H9 (cell line): ENCODE measurements around the gene ATP6V1G2. TPM values are rescaled to one million over a fixed set of nuclear protein-coding genes. Genes with fewer than 3 reads are reported as not detected.

Experiments
- DNase-seq: peaks from one replicate; pipeline ENCODE4 v3.0.0-alpha.2; 2017
- H2AFZ ChIP-seq: one replicate; pipeline ENCODE4 v1.6.1; 2013; ENCODE audit warnings: mild to moderate bottlenecking, low read length, control low read depth, moderate library complexity
- H2AK5ac ChIP-seq: 2 replicates; pipeline ENCODE4 v1.6.1; 2013; ENCODE audit warnings: low read length, control low read depth, mixed read lengths; ENCODE audit not compliant: insufficient read length
- H2BK120ac ChIP-seq: one replicate; pipeline ENCODE4 v1.6.1; 2013; ENCODE audit warnings: low read depth, mild to moderate bottlenecking, low read length, control low read depth, inconsistent platforms; ENCODE audit not compliant: poor library complexity, severe bottlenecking
- H2BK12ac ChIP-seq: 2 replicates; pipeline ENCODE4 v1.6.1; 2013; ENCODE audit warnings: low read length, control low read depth, mixed read lengths, low read depth; ENCODE audit not compliant: insufficient read length
- H2BK15ac ChIP-seq: 2 replicates; pipeline ENCODE4 v1.6.1; 2013; ENCODE audit warnings: low read depth, low read length, control low read depth
- H2BK20ac ChIP-seq: one replicate; pipeline ENCODE4 v1.6.1; 2013; ENCODE audit warnings: low read depth, mild to moderate bottlenecking, low read length, control low read depth, inconsistent platforms; ENCODE audit not compliant: poor library complexity, severe bottlenecking
- H2BK5ac ChIP-seq: 2 replicates; pipeline ENCODE4 v1.6.1; 2013; ENCODE audit warnings: low read length, control low read depth, mixed read lengths; ENCODE audit not compliant: insufficient read length
- H3K14ac ChIP-seq: 2 replicates; pipeline ENCODE4 v1.6.1; 2013; ENCODE audit warnings: low read length, control low read depth; ENCODE audit not compliant: insufficient read depth
- H3K18ac ChIP-seq: 2 replicates; pipeline ENCODE4 v1.6.1; 2013; ENCODE audit warnings: low read depth, mild to moderate bottlenecking, mixed read lengths, low read length, control low read depth; ENCODE audit not compliant: insufficient read length
- H3K23ac ChIP-seq: 2 replicates; pipeline ENCODE4 v1.6.1; 2013; ENCODE audit warnings: low read length, control low read depth, mixed read lengths, low read depth; ENCODE audit not compliant: insufficient read length
- H3K23me2 ChIP-seq: 2 replicates; pipeline ENCODE4 v1.6.1; 2013; ENCODE audit warnings: low read depth, mild to moderate bottlenecking, mixed read lengths, low read length, control low read depth; ENCODE audit not compliant: insufficient read length, poor library complexity, severe bottlenecking
- H3K27ac ChIP-seq: 2 replicates; pipeline ENCODE4 v1.5.1; 2013; ENCODE audit warnings: low read length, control low read depth, mixed read lengths, low read depth; ENCODE audit not compliant: insufficient read length
- H3K27me3 ChIP-seq: 2 replicates; pipeline ENCODE4 v1.6.1; 2013; ENCODE audit warnings: low read length, control low read depth, inconsistent platforms; ENCODE audit not compliant: insufficient read depth
- H3K4ac ChIP-seq: 2 replicates; pipeline ENCODE4 v1.6.1; 2013; ENCODE audit warnings: low read depth, mild to moderate bottlenecking, control low read depth, inconsistent platforms, low read length, moderate library complexity
- H3K4me1 ChIP-seq: 2 replicates; pipeline ENCODE4 v1.6.1; 2013; ENCODE audit warnings: low read length, control low read depth, inconsistent platforms; ENCODE audit not compliant: insufficient read depth
- H3K4me2 ChIP-seq: 2 replicates; pipeline ENCODE4 v1.6.1; 2013; ENCODE audit warnings: low read length, control low read depth, mixed read lengths; ENCODE audit not compliant: insufficient read length, insufficient read depth
- H3K56ac ChIP-seq: 2 replicates; pipeline ENCODE4 v1.6.1; 2013; ENCODE audit warnings: low read depth, mild to moderate bottlenecking, mixed read lengths, low read length, control low read depth; ENCODE audit not compliant: insufficient read length
- H3K79me1 ChIP-seq: 2 replicates; pipeline ENCODE4 v1.6.1; 2013; ENCODE audit warnings: low read depth, mild to moderate bottlenecking, moderate library complexity, low read length, control low read depth, inconsistent platforms; ENCODE audit not compliant: insufficient read depth, poor library complexity, severe bottlenecking
- H3K79me2 ChIP-seq: 2 replicates; pipeline ENCODE4 v1.6.1; 2013; ENCODE audit warnings: low read length, control low read depth, inconsistent platforms; ENCODE audit not compliant: insufficient read depth
- H3K9ac ChIP-seq: 2 replicates; pipeline ENCODE4 v1.6.1; 2013; ENCODE audit warnings: low read length, control low read depth, mixed read lengths; ENCODE audit not compliant: insufficient read length; ENCODE audit errors: extremely low read depth
- H3K9me3 ChIP-seq: one replicate; pipeline ENCODE4 v1.6.1; 2013; ENCODE audit warnings: low read depth, low read length, inconsistent platforms; ENCODE audit not compliant: control insufficient read depth
- H3T11ph ChIP-seq: one replicate; pipeline ENCODE4 v1.6.1; 2013; ENCODE audit warnings: mild to moderate bottlenecking, low read length, control low read depth, inconsistent platforms
- H4K20me1 ChIP-seq: one replicate; pipeline ENCODE4 v1.6.1; 2013; ENCODE audit not compliant: control insufficient read depth, insufficient read length, insufficient read depth
- H4K5ac ChIP-seq: 2 replicates; pipeline ENCODE4 v1.6.1; 2013; ENCODE audit warnings: low read depth, mild to moderate bottlenecking, mixed read lengths, low read length, control low read depth; ENCODE audit not compliant: insufficient read length
- H4K8ac ChIP-seq: replicated peaks from 2 replicates; pipeline ENCODE4 v1.6.1; 2013; ENCODE audit warnings: low read length, control low read depth, mixed read lengths, low read depth; ENCODE audit not compliant: insufficient read length
- H4K91ac ChIP-seq: 2 replicates; pipeline ENCODE4 v1.6.1; 2013; ENCODE audit warnings: low read depth, mild to moderate bottlenecking, moderate library complexity, mixed read lengths, low read length, control low read depth; ENCODE audit not compliant: insufficient read length
- H3K27ac Mint-ChIP-seq, 3 experiments: 2 replicates in 2 of 3; 3 replicates in 1 of 3; pipeline ENCODE4 v1.8.0; 2020 to 2021; ENCODE audit warnings: mixed read lengths in 3 of 3, mild to moderate bottlenecking in 1 of 3, moderate library complexity in 1 of 3
- H3K27me3 Mint-ChIP-seq: 2 replicates; pipeline ENCODE4 v1.8.0; 2021; ENCODE audit warnings: low read depth, mild to moderate bottlenecking, moderate library complexity, mixed read lengths
- H3K36me3 Mint-ChIP-seq, 3 experiments: 2 replicates in 2 of 3; 3 replicates in 1 of 3; pipeline ENCODE4 v1.8.0; 2020 to 2021; ENCODE audit warnings: low read depth in 3 of 3, mixed read lengths in 3 of 3; ENCODE audit not compliant: insufficient read depth in 1 of 3
- H3K4me1 Mint-ChIP-seq, 2 experiments: 2 replicates each; pipeline ENCODE4 v1.8.0; 2020; ENCODE audit warnings: mixed read lengths in 2 of 2
- H3K4me3 Mint-ChIP-seq, 2 experiments: 2 replicates in 1 of 2; 3 replicates in 1 of 2; pipeline ENCODE4 v1.8.0; 2020 to 2021; ENCODE audit warnings: mild to moderate bottlenecking in 2 of 2, mixed read lengths in 2 of 2, moderate library complexity in 1 of 2
- H3K9me3 Mint-ChIP-seq, 2 experiments: 2 replicates in 1 of 2; 3 replicates in 1 of 2; pipeline ENCODE4 v1.8.0; 2020; ENCODE audit warnings: mild to moderate bottlenecking in 2 of 2, mixed read lengths in 2 of 2, moderate library complexity in 1 of 2
- WGBS: extraction: QIAGEN DNeasy Blood & Tissue Kit; methylation state at CpG from one replicate; pipeline ENCODE4 v1.1.7; 2013; ENCODE audit warnings: missing lambda C conversion rate, low lambda C conversion rate, mixed read lengths; ENCODE audit not compliant: insufficient read length; ENCODE audit errors: extremely low coverage; 5-methylcytosine and 5-hydroxymethylcytosine counted together
- total RNA-seq: library from RNA; stranded (reverse); gene quantifications from 2 replicates; pipeline ENCODE4 v1.2.1, GENCODE V29; 2021
- TF ChIP-seq, protein P1 (sequence below): fragments of 200-600 bp; sonication (generic); conservative IDR thresholded peaks from 3 replicates; pipeline ENCODE4 v1.8.0; 2021; ENCODE audit warnings: antibody characterized with exemption, mild to moderate bottlenecking

The ATP6V1G2 gene
- total RNA-seq, 1 experiment from 2014 or later: 3.8 TPM

DNA sequence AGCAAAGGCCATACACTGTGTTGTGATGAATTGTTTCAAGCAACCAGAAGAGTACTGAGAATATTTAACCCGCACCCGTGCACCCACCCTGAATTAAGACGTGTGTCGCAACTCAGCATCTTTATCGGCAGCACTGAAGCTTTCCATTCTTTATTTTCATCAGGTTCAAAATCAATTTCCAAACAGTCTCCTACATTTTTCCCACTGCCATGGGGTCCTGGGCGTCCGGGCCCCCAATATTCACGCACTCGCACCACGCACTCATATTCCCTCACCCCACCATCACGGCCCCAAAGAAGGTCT lies 34.0 kb upstream of the ATP6V1G2 start:
- no peaks in the 10 kb centered on the region for H3K27me3 ChIP-seq
- H4K20me1 ChIP-seq: no peaks in the 10 kb centered on the region
- no peak overlapping the region for H3K23ac ChIP-seq
- no peak overlapping the region for H3K27ac Mint-ChIP-seq
- no peak overlapping the region for H2AK5ac ChIP-seq
- H3K27ac ChIP-seq: no peak overlapping the region
- no peak overlapping the region for H2BK20ac ChIP-seq
- no peak overlapping the region for H4K5ac ChIP-seq
- peaks cover 2% of the 10 kb centered on the region; the same call in 1 of the 2 replicates for H3K4me1 ChIP-seq
- no peaks in the 10 kb centered on the region for H3K79me2 ChIP-seq
- no CpG with 5 or more reads among the region's 11 CpGs for WGBS
- H4K8ac ChIP-seq: no peak overlapping the region
- H3K56ac ChIP-seq: no peak overlapping the region
- H2BK5ac ChIP-seq: no peak overlapping the region
- TF ChIP-seq, protein P1, sequence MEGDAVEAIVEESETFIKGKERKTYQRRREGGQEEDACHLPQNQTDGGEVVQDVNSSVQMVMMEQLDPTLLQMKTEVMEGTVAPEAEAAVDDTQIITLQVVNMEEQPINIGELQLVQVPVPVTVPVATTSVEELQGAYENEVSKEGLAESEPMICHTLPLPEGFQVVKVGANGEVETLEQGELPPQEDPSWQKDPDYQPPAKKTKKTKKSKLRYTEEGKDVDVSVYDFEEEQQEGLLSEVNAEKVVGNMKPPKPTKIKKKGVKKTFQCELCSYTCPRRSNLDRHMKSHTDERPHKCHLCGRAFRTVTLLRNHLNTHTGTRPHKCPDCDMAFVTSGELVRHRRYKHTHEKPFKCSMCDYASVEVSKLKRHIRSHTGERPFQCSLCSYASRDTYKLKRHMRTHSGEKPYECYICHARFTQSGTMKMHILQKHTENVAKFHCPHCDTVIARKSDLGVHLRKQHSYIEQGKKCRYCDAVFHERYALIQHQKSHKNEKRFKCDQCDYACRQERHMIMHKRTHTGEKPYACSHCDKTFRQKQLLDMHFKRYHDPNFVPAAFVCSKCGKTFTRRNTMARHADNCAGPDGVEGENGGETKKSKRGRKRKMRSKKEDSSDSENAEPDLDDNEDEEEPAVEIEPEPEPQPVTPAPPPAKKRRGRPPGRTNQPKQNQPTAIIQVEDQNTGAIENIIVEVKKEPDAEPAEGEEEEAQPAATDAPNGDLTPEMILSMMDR: no peak
- H3K18ac ChIP-seq: peak overlapping the region; percentile 21
- no peak overlapping the region for H2AFZ ChIP-seq
- no peak overlapping the region for H2BK15ac ChIP-seq
- H3K4ac ChIP-seq: no peak overlapping the region
- H3K36me3 Mint-ChIP-seq: no peaks in the 10 kb centered on the region
- no peak overlapping the region for H2BK12ac ChIP-seq
- no peaks in the 10 kb centered on the region for H3K9me3 ChIP-seq
- H3K14ac ChIP-seq: peak overlapping the region; percentile 66
- no peaks in the 10 kb centered on the region; a peak in 1 of 5 replicates for H3K9me3 Mint-ChIP-seq
- H3K4me3 Mint-ChIP-seq: peak overlapping the region; percentile 84 to 94
- peaks cover 41% of the 10 kb centered on the region for H3K27me3 Mint-ChIP-seq
- H3K4me1 Mint-ChIP-seq: peaks cover 31 to 32% of the 10 kb centered on the region in 2 experiments
- no peak overlapping the region for H4K91ac ChIP-seq
- no peaks in the 10 kb centered on the region for H3K79me1 ChIP-seq
- peak overlapping the region; percentile 42 for H3K9ac ChIP-seq
- H3T11ph ChIP-seq: no peak overlapping the region
- peak overlapping the region; percentile 67 for H3K4me2 ChIP-seq
- no peak for DNase-seq
- peaks cover 9% of the 10 kb centered on the region for H3K23me2 ChIP-seq
- H2BK120ac ChIP-seq: no peak overlapping the region
